GM19193 (cell line): ENCODE results near the gene MAP1B.

ENCODE experiments used
- POLR2A ChIP-seq: IDR thresholded peaks from 4 replicates; pipeline ENCODE4 v1.6.1; 2011; ENCODE audit not compliant: insufficient read depth, insufficient read length; ENCODE audit errors: extremely low read depth

Gene MAP1B

GRCh38 chr5:72210888-72211678 lies 103.8 kb downstream of the MAP1B start:
- TF ChIP-seq POLR2A, result no peak

GRCh38 chr5:72212171-72212570 lies 104.9 kb downstream of the MAP1B start:
- TF ChIP-seq POLR2A, result no peak

DNA sequence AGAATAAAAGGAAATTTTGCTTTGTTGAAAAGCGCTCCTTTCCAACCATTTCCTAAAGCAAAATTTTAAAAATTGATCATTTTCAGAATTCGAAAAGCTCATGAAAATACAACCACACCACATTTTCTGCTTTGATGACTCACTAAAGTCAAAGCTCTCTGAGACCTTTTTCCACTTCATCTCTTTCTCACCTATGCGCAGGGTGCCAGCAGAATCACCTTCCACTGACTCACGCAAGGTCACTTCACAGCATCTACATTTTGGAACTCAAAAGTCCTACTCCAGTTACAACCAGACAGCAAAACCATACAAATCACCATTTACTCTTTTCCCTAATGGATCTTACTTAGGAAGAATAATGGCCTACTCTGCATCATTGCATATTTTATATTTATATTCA lies 106.2 kb downstream of the MAP1B start:
- no peak for TF ChIP-seq POLR2A

DNA sequence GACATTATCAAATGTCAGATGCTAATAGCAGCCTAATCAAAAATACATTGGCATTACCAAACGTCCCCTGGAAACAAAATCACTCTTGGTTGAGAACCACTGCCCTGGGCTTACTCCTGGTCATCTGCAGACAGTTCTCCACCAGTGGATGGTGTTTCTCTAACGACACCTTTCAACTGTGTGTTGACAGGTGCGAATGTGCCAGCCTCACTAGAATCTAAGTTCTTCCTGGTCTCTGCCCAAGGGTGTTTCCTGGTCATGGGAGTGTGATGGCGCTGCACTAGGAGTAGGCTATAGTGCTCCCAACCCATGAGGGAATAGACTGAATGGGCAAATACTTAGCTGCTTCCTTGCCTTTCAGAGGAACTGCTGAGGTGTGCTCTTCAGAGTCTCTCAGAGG lies 106.9 kb downstream of the MAP1B start:
- TF ChIP-seq POLR2A, result no peak

GRCh38 chr5:72216756-72217155 lies 109.5 kb downstream of the MAP1B start:
- no peak for TF ChIP-seq POLR2A

- TF ChIP-seq POLR2A, result no peak
Measured at GRCh38 chr5:72221099-72221498, 113.8 kb downstream of the MAP1B start.

- TF ChIP-seq POLR2A, result no peak
Measured at GRCh38 chr5:72221541-72221940, 114.3 kb downstream of the MAP1B start.

- TF ChIP-seq POLR2A, result no peak
Measured at GRCh38 chr5:72222521-72222920, 115.2 kb downstream of the MAP1B start.

DNA sequence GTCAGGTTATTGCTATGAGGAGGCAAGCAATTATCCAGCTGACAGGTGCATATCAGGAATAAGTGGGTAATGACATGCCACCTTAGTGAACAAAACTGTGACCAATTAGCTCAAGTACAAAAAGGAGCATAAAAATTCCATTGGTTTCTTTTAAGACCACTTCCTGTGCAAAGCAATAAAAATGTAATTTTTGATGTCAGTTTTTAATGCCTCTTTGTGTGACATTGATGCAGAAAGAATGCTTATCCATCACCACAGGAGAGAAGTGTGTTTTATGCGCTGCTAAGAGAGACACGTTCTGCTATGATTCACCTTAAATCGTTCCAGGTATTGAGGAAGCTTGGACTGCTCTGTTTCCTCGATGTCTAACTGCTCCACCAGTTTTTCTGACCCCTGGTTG lies 116.1 kb downstream of the MAP1B start:
- TF ChIP-seq POLR2A, result no peak

- TF ChIP-seq POLR2A, result no peak
Measured at GRCh38 chr5:72224946-72225463, 117.7 kb downstream of the MAP1B start.

GRCh38 chr5:72225741-72226140 lies 118.5 kb downstream of the MAP1B start:
- no peak for TF ChIP-seq POLR2A

DNA sequence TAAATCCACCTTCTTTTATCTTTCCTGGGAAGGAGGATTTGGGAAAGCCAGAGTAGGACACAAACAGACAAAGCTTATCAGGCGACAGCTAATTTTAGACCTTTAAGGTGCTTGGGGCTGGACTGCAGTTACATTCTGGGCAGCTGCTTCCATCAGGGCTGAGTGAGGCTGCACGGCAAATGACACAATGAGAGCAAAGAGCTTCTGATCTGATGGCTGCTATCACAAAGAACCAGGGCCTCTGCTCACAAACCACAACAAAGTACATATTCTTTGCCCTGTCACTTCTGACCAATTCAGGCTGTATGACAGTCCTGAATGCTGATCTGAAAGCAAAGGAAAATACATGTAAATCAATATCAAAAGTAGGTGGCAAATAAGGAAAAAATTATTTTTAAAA lies 119.7 kb downstream of the MAP1B start:
- no peak for TF ChIP-seq POLR2A

- no peak for TF ChIP-seq POLR2A
Measured at GRCh38 chr5:72228960-72229359, 121.7 kb downstream of the MAP1B start.

DNA sequence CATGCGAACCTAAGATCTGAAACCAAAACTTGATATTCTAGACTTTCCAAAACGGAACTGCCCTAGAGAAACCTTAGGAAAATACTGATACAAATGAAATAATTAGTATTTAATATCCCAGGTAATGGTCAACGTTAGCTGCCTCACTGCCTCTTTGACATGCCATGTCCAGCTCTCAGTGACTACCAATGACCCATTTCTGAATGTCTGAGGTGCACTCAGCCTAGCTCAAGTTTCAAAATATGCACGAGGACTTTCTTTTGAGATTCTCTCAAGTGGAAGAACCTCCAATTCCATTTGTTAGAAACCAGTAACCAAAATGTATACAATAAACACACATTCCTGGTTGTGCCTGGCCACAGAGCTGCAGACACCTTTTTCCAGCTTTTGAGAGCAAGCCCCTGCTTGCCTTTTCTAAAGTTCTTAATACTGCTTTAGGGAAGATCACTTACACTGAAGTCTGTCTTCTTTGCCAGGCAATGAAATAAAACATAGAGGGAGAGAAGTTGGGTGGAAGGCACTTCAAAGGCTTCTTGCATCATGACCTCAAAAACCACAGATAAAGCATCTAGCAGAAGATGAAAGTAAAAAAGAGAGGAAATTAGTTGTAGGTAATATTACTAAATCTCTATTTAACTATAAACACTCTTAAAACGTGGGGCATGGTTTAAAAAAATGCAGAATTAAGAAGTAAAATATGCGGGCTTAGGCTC lies 124.9 kb downstream of the MAP1B start:
- no peak for TF ChIP-seq POLR2A

- TF ChIP-seq POLR2A, result no peak
Measured at GRCh38 chr5:72232838-72233237, 125.6 kb downstream of the MAP1B start.

DNA sequence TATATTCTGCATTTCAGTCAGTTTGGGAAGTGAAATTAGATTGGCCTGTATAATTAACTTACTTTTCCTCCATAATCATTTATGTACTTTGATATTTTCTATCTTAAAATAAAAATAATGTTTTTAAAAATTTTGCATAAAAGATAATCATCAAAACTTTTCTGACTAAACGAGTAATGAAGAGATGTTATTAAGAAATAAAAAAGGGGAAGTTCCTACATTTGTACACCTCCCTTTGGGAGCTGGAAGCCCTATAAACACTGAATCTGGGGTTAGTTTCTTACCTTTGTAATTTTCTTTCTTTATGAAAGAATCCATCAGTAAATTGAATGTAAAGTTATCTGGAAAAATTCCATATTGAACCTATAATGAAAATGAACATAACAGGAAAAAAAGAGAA lies 126.6 kb downstream of the MAP1B start:
- no peak for TF ChIP-seq POLR2A
